ENCODE data around the gene CENPO.
A peak's percentile ranks its signal among the peaks of the same experiment; 100 is the strongest.
"Not testable (repeated sequence)": the region's sequence is repeated elsewhere in the genome, so short reads cannot be mapped to it uniquely, and the experiment has no call there.

The CENPO gene

DNA sequence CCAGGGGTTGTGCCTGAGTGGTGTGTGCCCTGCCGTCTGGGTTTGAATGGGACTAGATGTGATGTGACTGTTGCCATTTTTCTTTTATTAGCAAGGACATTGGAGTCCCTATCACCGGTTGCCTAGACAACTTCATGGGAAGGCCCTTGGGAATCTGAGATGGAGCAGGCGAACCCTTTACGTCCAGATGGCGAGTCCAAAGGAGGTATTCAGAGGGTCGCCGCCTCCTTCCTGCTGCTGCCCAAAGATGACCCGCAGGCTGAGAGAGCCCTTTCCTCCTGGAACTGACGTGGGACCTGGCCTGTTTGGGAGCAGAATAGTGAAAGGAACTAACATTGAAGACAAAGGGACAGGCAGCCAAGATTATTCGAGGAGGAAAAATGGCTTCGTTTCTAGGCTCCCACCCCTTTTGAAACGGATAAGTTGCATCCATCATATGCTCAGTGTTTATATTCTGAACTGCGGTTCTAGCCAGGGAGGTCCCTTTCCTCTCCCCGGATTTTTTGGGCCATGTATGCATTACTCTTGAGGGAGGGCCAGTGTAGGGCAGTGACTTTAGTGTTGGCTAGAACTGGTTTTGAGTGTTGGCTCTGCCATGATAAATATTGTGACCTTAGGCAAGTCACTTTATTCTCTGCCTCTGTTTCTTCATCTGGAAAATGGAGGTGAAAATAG, 673 bp downstream of the CENPO start:
- no peak for TF ChIP-seq EZH2phosphoT487 (IDR thresholded peaks at IDR 0.05; ENCODE audit: low read depth)
- TF ChIP-seq, protein P1, sequence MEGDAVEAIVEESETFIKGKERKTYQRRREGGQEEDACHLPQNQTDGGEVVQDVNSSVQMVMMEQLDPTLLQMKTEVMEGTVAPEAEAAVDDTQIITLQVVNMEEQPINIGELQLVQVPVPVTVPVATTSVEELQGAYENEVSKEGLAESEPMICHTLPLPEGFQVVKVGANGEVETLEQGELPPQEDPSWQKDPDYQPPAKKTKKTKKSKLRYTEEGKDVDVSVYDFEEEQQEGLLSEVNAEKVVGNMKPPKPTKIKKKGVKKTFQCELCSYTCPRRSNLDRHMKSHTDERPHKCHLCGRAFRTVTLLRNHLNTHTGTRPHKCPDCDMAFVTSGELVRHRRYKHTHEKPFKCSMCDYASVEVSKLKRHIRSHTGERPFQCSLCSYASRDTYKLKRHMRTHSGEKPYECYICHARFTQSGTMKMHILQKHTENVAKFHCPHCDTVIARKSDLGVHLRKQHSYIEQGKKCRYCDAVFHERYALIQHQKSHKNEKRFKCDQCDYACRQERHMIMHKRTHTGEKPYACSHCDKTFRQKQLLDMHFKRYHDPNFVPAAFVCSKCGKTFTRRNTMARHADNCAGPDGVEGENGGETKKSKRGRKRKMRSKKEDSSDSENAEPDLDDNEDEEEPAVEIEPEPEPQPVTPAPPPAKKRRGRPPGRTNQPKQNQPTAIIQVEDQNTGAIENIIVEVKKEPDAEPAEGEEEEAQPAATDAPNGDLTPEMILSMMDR (IDR thresholded peaks at IDR 0.05; ENCODE audit: low read depth, low read length): no peak
- Histone ChIP-seq H4K20me1 (ENCODE audit: insufficient read depth, low read length) (0 out of 2 replicates have a peak, but pooled peaks cover 7% of the 10 kb centered on the region), H3K36me3 (replicated peaks; ENCODE audit: low read depth, low read length) (peaks cover 29% of the 10 kb centered on the region)

DNA sequence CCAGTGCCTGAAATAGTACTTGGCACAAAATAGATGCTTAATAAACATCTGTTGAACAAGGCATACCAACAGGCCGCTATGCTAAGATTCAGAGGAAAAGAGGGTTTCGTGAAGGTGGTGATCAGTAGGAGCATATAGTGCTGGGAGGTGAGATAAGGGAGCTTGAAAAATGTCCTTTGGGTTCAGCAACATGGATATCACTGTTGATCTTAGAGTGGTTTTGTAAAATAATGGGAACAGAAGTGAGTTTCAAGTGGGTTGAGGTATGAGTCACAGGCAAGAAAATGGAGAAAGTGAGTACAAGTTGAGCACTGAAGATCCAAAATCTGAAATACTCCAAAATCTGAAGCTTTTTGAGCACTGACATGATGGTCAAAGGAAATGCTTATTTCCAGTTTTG, 4.4 kb downstream of the CENPO start:
- no peak overlapping the region for H3K9ac ChIP-seq (ENCODE audit: low read length)
- H3K4me3 ChIP-seq (ENCODE audit: low read length): no peak overlapping the region
- no peak overlapping the region for H2AFZ ChIP-seq (ENCODE audit: low read depth, low read length)
- H3K9me3 ChIP-seq (ENCODE audit: insufficient read depth, low read length): no peaks in the 10 kb centered on the region
- H3K27ac ChIP-seq (ENCODE audit: low read length): no peak overlapping the region
- 0 out of 2 replicates have a peak, but pooled peaks cover 7% of the 10 kb centered on the region for H4K20me1 ChIP-seq (ENCODE audit: insufficient read depth, low read length)
- peaks cover 41% of the 10 kb centered on the region for H3K36me3 ChIP-seq (replicated peaks; ENCODE audit: low read depth, low read length)
- H3K4me1 ChIP-seq (ENCODE audit: low read length): peaks cover 11% of the 10 kb centered on the region
- H3K4me2 ChIP-seq (ENCODE audit: low read length): no peak overlapping the region
- H3K79me2 ChIP-seq (ENCODE audit: low read length): peaks cover 73% of the 10 kb centered on the region
- no peak for TF ChIP-seq EZH2phosphoT487 (IDR thresholded peaks at IDR 0.05; ENCODE audit: low read depth)
- TF ChIP-seq, protein P1 (IDR thresholded peaks at IDR 0.05; ENCODE audit: low read depth, low read length): no peak
- H3K27me3 ChIP-seq (ENCODE audit: low read depth, low read length): no peaks in the 10 kb centered on the region

More for the DNA sequence above, 673 bp downstream of the CENPO start:
- Histone ChIP-seq H3K9me3 (ENCODE audit: insufficient read depth, low read length) (no peaks in the 10 kb centered on the region), H2AFZ (ENCODE audit: low read depth, low read length) (peak overlapping the region; percentile 57; the same call in 1 of the 2 replicates), H3K27ac (ENCODE audit: low read length) (peak overlapping the region; percentile 83), H3K4me1 (ENCODE audit: low read length) (peaks cover 27% of the 10 kb centered on the region), H3K79me2 (ENCODE audit: low read length) (peaks cover 64% of the 10 kb centered on the region), H3K4me3 (ENCODE audit: low read length) (peak overlapping the region; percentile 91), H3K4me2 (ENCODE audit: low read length) (peak overlapping the region; percentile 85), H3K27me3 (ENCODE audit: low read depth, low read length) (no peaks in the 10 kb centered on the region), H3K9ac (ENCODE audit: low read length) (peak overlapping the region; percentile 93)

DNA sequence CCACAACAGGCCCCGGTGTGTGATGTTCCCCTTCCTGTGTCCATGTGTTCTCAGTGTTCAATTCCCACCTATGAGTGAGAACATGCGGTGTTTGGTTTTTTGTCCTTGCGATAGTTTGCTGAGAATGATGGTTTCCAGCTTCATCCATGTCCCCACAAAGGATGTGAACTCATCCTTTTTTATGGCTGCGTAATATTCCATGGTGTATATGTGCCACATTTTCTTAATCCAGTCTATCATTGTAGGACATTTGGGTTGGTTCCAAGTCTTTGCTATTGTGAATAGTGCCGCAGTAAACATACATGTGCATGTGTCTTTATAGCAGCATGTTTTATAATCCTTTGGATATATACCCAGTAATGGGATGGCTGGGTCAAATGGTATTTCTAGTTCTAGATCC, 7.3 kb downstream of the CENPO start:
- Histone ChIP-seq H3K36me3 (replicated peaks; ENCODE audit: low read depth, low read length) (peaks cover 36% of the 10 kb centered on the region), H3K79me2 (ENCODE audit: low read length) (peaks cover 51% of the 10 kb centered on the region)
- not testable (repeated sequence) for H3K27me3 ChIP-seq (ENCODE audit: low read depth, low read length); H3K27ac ChIP-seq (ENCODE audit: low read length); H3K4me3 ChIP-seq (ENCODE audit: low read length); H3K9ac ChIP-seq (ENCODE audit: low read length); H3K4me2 ChIP-seq (ENCODE audit: low read length); H2AFZ ChIP-seq (ENCODE audit: low read depth, low read length); H4K20me1 ChIP-seq (ENCODE audit: insufficient read depth, low read length); H3K9me3 ChIP-seq (ENCODE audit: insufficient read depth, low read length); H3K4me1 ChIP-seq (ENCODE audit: low read length)

DNA sequence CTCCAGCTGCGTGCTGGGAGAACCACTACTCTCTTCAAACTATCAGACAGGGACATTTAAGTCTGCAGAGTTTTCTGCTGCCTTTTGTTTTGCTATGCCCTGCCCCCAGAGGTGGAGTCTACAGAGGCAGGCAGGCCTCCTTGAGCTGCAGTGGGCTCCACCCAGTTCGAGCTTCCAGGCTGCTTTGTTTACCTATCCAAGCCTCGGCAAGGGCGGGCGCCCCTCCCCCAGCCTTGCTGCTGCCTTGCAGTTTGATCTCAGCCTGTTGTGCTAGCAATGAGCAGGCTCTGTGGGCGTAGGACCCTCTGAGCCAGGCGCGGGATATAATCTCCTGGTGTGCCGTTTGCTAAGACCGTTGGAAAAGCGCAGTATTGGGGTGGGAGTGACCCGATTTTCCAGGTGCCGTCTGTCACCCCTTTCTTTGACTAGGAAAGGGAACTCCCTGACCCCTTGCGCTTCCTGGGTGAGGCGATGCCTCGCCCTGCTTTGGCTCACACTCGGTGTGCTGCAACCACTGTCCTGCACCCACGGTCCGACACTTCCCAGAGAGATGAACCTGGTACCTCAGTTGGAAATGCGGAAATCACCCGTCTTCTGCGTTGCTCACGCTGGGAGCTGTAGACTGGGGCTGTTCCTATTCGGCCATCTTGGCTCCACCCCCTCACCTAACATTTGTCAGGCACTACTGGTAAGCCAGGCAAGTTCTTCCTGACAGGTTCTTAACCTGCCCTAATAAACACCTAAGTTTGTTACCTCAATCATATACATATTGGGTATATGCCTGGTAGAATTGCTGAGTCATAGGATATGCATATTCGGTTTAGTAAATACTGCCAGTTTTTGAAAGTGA, 12.8 kb downstream of the CENPO start:
- not testable (repeated sequence) for H3K36me3 ChIP-seq (replicated peaks; ENCODE audit: low read depth, low read length); H3K9ac ChIP-seq (ENCODE audit: low read length); H3K4me1 ChIP-seq (ENCODE audit: low read length); H3K4me3 ChIP-seq (ENCODE audit: low read length); H3K27ac ChIP-seq (ENCODE audit: low read length); H3K9me3 ChIP-seq (ENCODE audit: insufficient read depth, low read length); H3K4me2 ChIP-seq (ENCODE audit: low read length); H2AFZ ChIP-seq (ENCODE audit: low read depth, low read length); H4K20me1 ChIP-seq (ENCODE audit: insufficient read depth, low read length); H3K27me3 ChIP-seq (ENCODE audit: low read depth, low read length)
- H3K79me2 ChIP-seq (ENCODE audit: low read length): peaks cover 60% of the 10 kb centered on the region

DNA sequence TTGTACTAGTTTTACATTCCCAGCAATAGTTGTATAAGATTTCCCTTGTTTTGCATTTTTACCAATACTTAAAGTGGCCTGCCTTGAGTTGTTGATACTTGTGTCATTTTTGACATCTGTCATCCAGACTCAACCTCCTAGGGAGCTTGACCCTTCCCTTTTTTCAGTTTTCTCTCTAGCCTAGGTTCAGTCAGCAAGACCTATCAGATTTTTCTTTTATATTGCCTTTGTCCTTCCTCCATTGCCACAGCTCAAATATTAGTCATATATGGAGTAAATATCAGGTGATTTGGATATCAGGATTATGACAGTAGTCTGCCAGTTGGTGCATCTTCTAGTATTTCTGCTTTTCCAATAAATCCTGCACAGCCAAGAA, 13.4 kb downstream of the CENPO start:
- Histone ChIP-seq H4K20me1 (ENCODE audit: insufficient read depth, low read length) (peaks cover 7% of the 10 kb centered on the region; the same call in 1 of the 2 replicates), H2AFZ (ENCODE audit: low read depth, low read length) (no peak overlapping the region), H3K4me2 (ENCODE audit: low read length) (no peak overlapping the region), H3K36me3 (replicated peaks; ENCODE audit: low read depth, low read length) (peaks cover 9% of the 10 kb centered on the region), H3K4me3 (ENCODE audit: low read length) (no peak overlapping the region), H3K27me3 (ENCODE audit: low read depth, low read length) (no peaks in the 10 kb centered on the region), H3K79me2 (ENCODE audit: low read length) (peaks cover 61% of the 10 kb centered on the region), H3K27ac (ENCODE audit: low read length) (no peak overlapping the region), H3K9me3 (ENCODE audit: insufficient read depth, low read length) (no peaks in the 10 kb centered on the region), H3K9ac (ENCODE audit: low read length) (no peak overlapping the region), H3K4me1 (ENCODE audit: low read length) (no peaks in the 10 kb centered on the region)
- no peak for TF ChIP-seq EZH2phosphoT487 (IDR thresholded peaks at IDR 0.05; ENCODE audit: low read depth)
- TF ChIP-seq, protein P1 (IDR thresholded peaks at IDR 0.05; ENCODE audit: low read depth, low read length): no peak

Data from OCI-LY3 (cell line).